HepG2 (cell line): Measurements from ENCODE around the gene ANKRD31. TPM values are rescaled to one million over a fixed set of nuclear protein-coding genes. Genes with fewer than 3 reads are reported as not detected.

Experiments
- ATAC-seq: fragments of 200-7000 bp; cut with Tn5 transposase; 3 replicates; pipeline ENCODE4 v1.9.1; 2020; ENCODE audit warnings: mild to moderate bottlenecking, moderate library complexity
- BruUV-seq: library from RNA; stranded (reverse); fragments of 400-500 nt; replicated peaks from 2 replicates; lab custom pipeline; 2021; lab: Mats Ljungman, UMichigan
- CTCF ChIA-PET: fragments of 300-600 bp; formaldehyde crosslinking; extraction: SDS; loops from one replicate; lab custom pipeline; 2021; ENCODE audit warnings: low total read pairs, inconsistent platforms, low intra/inter-chr PET ratio; lab: Yijun Ruan, JAX
- POLR2A ChIA-PET: fragments of 350-600 bp; sonication (Branson Sonifier 250); formaldehyde crosslinking; loops from one replicate; lab custom pipeline; 2020; ENCODE audit warnings: antibody characterized with exemption, inconsistent platforms; lab: Yijun Ruan, JAX
- DNase-seq: peaks from one replicate; pipeline ENCODE4 v3.0.0-alpha.2; 2015; ENCODE audit warnings: low spot score
- FAIRE-seq: peaks from 3 replicates; lab custom pipeline; 2011; peaks lifted over from hg19 to GRCh38; lab: Jason Lieb, UNC
- H2AFZ ChIP-seq: one replicate; pipeline ENCODE4 v1.6.1; 2011; ENCODE audit warnings: low read length, inconsistent platforms
- H3K27ac ChIP-seq: fragments of 300-600 bp; 3 replicates; pipeline ENCODE4 v1.8.0; 2011; ENCODE audit warnings: mixed run types, mild to moderate bottlenecking, mixed read lengths, low read length, inconsistent platforms; ENCODE audit not compliant: insufficient read depth; ENCODE audit errors: extremely low read length
- H3K27me3 ChIP-seq, 2 experiments: fragments of 200-600 bp in 1 of 2; 2 replicates in 1 of 2; 3 replicates in 1 of 2; pipeline versions ENCODE4 v1.6.0 to v1.8.0; 2011; ENCODE audit warnings: low read length in 2 of 2, mild to moderate bottlenecking in 2 of 2, moderate library complexity in 2 of 2, inconsistent platforms in 1 of 2; ENCODE audit not compliant: insufficient read depth in 2 of 2, control insufficient read depth in 1 of 2
- H3K36me3 ChIP-seq, 2 experiments: fragments of 200-600 bp in 1 of 2; replicated peaks in 1 of 2; 2 replicates in 1 of 2; 3 replicates in 1 of 2; pipeline versions ENCODE4 v1.5.1 to v1.8.0; 2011; ENCODE audit warnings: low read length in 2 of 2, inconsistent platforms in 1 of 2; ENCODE audit not compliant: insufficient read depth in 2 of 2, control insufficient read depth in 1 of 2
- H3K4me1 ChIP-seq: 2 replicates; pipeline ENCODE4 v1.5.1; 2012; ENCODE audit warnings: low read length, inconsistent platforms; ENCODE audit not compliant: insufficient read depth
- H3K4me2 ChIP-seq: 2 replicates; pipeline ENCODE4 v1.6.0; 2011; ENCODE audit warnings: low read depth, low read length, inconsistent platforms
- H3K4me3 ChIP-seq, 3 experiments: fragments of 200-600 bp in 1 of 3; sonication (generic), shearing (Covaris generic) in 1 of 3; replicated peaks in 1 of 3; 2 replicates each; pipeline ENCODE4 v1.5.1; 2011 to 2016; ENCODE audit warnings: low read length in 3 of 3, inconsistent platforms in 2 of 3, low read depth in 2 of 3, mild to moderate bottlenecking in 2 of 3, control low read depth in 1 of 3, mixed read lengths in 1 of 3; ENCODE audit not compliant: insufficient read depth in 1 of 3
- H3K79me2 ChIP-seq: one replicate; pipeline ENCODE4 v1.6.1; 2011; ENCODE audit warnings: low read length, inconsistent platforms; ENCODE audit not compliant: insufficient read depth
- H3K9ac ChIP-seq: 2 replicates; pipeline ENCODE4 v1.6.0; 2011; ENCODE audit warnings: mild to moderate bottlenecking, low read depth, low read length, inconsistent platforms; ENCODE audit not compliant: insufficient read depth
- H3K9me3 ChIP-seq: 2 replicates; pipeline ENCODE4 v1.5.1; 2012; ENCODE audit warnings: mild to moderate bottlenecking, low read length
- H4K20me1 ChIP-seq: 2 replicates; pipeline ENCODE4 v1.6.0; 2011; ENCODE audit warnings: inconsistent platforms, mild to moderate bottlenecking, low read length, moderate library complexity; ENCODE audit not compliant: insufficient read depth
- ATF7 ChIP-seq, 2 experiments: fragments of 450-650 bp in 1 of 2; sonication (generic) in 1 of 2; formaldehyde crosslinking in 1 of 2; IDR thresholded peaks; 2 replicates each; pipeline versions ENCODE4 v1.4.0 to v1.6.1; 2016 to 2020; ENCODE audit warnings: antibody characterized with exemption in 1 of 2, mild to moderate bottlenecking in 1 of 2, missing genetic modification reagents in 1 of 2
- FOXJ3 ChIP-seq: sonication (generic); formaldehyde crosslinking; IDR thresholded peaks from 2 replicates; pipeline ENCODE4 v1.4.0; 2020; ENCODE audit warnings: missing genetic modification reagents, mild to moderate bottlenecking, borderline replicate concordance
- HNF4A ChIP-seq: sonication (generic); formaldehyde crosslinking; IDR thresholded peaks from 2 replicates; pipeline ENCODE4 v1.4.0; 2020; ENCODE audit warnings: missing genetic modification reagents
- HOXA7 ChIP-seq: sonication (generic); formaldehyde crosslinking; IDR thresholded peaks from 2 replicates; pipeline ENCODE4 v1.8.1; 2022; ENCODE audit warnings: mild to moderate bottlenecking, missing genetic modification reagents, moderate library complexity
- JUNB ChIP-seq: sonication (generic); formaldehyde crosslinking; IDR thresholded peaks from 2 replicates; pipeline ENCODE4 v1.8.0; 2022; ENCODE audit warnings: missing genetic modification reagents, mild to moderate bottlenecking, borderline replicate concordance
- MTF1 ChIP-seq: sonication (generic); formaldehyde crosslinking; IDR thresholded peaks from 2 replicates; pipeline ENCODE4 v1.5.0; 2020; ENCODE audit warnings: missing genetic modification reagents
- PRDM10 ChIP-seq: sonication (generic); formaldehyde crosslinking; IDR thresholded peaks from 2 replicates; pipeline ENCODE4 v1.4.0; 2020; ENCODE audit warnings: low read depth, missing genetic modification reagents
- RBAK ChIP-seq: sonication (generic); formaldehyde crosslinking; IDR thresholded peaks from 2 replicates; pipeline ENCODE4 v1.5.1; 2020; ENCODE audit warnings: mild to moderate bottlenecking, missing genetic modification reagents
- ZFAT ChIP-seq: sonication (generic); formaldehyde crosslinking; conservative IDR thresholded peaks from 2 replicates; pipeline ENCODE4 v1.8.1; 2023; ENCODE audit warnings: missing genetic modification reagents, inconsistent platforms
- ZNF512 ChIP-seq: sonication (generic); formaldehyde crosslinking; IDR thresholded peaks from 2 replicates; pipeline ENCODE4 v1.4.0; 2020; ENCODE audit warnings: mild to moderate bottlenecking, missing genetic modification reagents
- ZNF652 ChIP-seq: IDR thresholded peaks from 2 replicates; pipeline ENCODE4 v1.6.1; 2016; ENCODE audit warnings: low read depth, borderline replicate concordance
- ZNF747 ChIP-seq: sonication (generic); formaldehyde crosslinking; IDR thresholded peaks from 2 replicates; pipeline ENCODE4 v1.8.1; 2023; ENCODE audit warnings: missing genetic modification reagents, mild to moderate bottlenecking, borderline replicate concordance
- ZSCAN12 ChIP-seq: sonication (generic); formaldehyde crosslinking; IDR thresholded peaks from 2 replicates; pipeline ENCODE4 v1.9.0; 2021; ENCODE audit warnings: mild to moderate bottlenecking, missing genetic modification reagents
- WGBS: methylation state at CpG from one replicate; pipeline ENCODE4 v1.1.6; 2017; ENCODE audit warnings: low lambda C conversion rate; 5-methylcytosine and 5-hydroxymethylcytosine counted together
- in situ Hi-C: cut with HindIII; loops from 2 replicates; pipeline ENCODE4 v1.10.0; 2017; ENCODE audit warnings: low pct_unique_long_range_greater_than_20kb; ENCODE audit not compliant: extremely low pct_ligation_motif_present
- intact Hi-C: fragments of 100-400 bp; cut with micrococcal nuclease; formaldehyde crosslinking; loops from one replicate; pipeline ENCODE4 v1.10.0; 2022; ENCODE audit not compliant: unreplicated experiment
- polyA plus RNA-seq, 8 experiments: library from polyadenylated mRNA; depleted of rRNA in 3 of 8; stranded (reverse) in 7 of 8; unstranded in 1 of 8; fragments of >200 nt; fragmentation: Illumina TruSeq in 4 of 8; extraction: Trizol in 4 of 8; gene quantifications; 2 replicates each; pipeline versions ENCODE4 v1.2.1 to v1.2.3, GENCODE V29; 2011 to 2016; ENCODE audit warnings: low read depth in 4 of 8, missing spikeins in 1 of 8, mixed read lengths in 1 of 8; ENCODE audit not compliant: insufficient read depth in 1 of 8
- total RNA-seq, 5 experiments: library from RNA; depleted of rRNA; stranded (reverse); fragments of >200 nt; fragmentation: Illumina TruSeq; extraction: Trizol; gene quantifications; 2 replicates each; pipeline ENCODE4 v1.2.3, GENCODE V29; 2016; ENCODE audit warnings: low read depth in 1 of 5
- TF ChIP-seq, protein P1 (sequence below): sonication (generic); formaldehyde crosslinking; IDR thresholded peaks from 2 replicates; pipeline ENCODE4 v1.4.0; 2020; ENCODE audit warnings: missing genetic modification reagents
- TF ChIP-seq, protein P2 (sequence below): sonication (generic); formaldehyde crosslinking; IDR thresholded peaks from 2 replicates; pipeline ENCODE4 v1.8.0; 2022; ENCODE audit warnings: missing genetic modification reagents, mild to moderate bottlenecking, moderate library complexity, borderline replicate concordance

ANKRD31 gene
- total and polyA plus RNA-seq, 2 of the 13 experiments (the other 11 are each of a cell fraction or from before 2014, with no cell fraction given): 0.01 to 0.09 TPM

DNA sequence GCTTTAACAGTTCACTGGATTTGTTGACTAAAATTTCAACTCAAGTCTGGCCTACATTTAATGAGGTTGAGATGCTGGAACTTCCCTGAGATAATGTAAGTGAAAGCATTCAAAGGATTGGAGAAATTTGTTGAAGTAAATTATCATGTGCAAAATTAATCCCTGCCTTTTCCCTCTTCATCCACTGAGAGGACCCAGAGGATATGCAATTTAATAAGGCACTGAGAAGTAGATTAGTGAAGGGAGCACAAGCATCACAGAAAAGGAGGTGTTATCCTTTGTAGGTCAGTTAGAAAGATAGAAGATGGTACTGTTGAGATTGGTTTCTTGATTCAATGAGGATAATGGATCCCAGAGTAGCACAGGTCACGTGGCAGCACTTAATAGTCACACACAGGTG, 42.6 kb upstream of the ANKRD31 start:
- in situ Hi-C loops (no loop called here), intact Hi-C loops (no loop called here)
- Histone ChIP-seq H3K27me3 (no peaks in the 10 kb centered on the region; a peak in 2 of 5 replicates), H3K4me1 (peaks cover 17% of the 10 kb centered on the region; the same call in 1 of the 2 replicates), H4K20me1 (no peaks in the 10 kb centered on the region), H3K4me2 (no peak overlapping the region), H3K27ac (no peak overlapping the region), H3K9me3 (no peaks in the 10 kb centered on the region), H3K4me3 (no peak overlapping the region), H3K36me3 (no peaks in the 10 kb centered on the region), H2AFZ (no peak overlapping the region), H3K9ac (no peak overlapping the region), H3K79me2 (no peaks in the 10 kb centered on the region)
- ATAC-seq: no peak
- ChIA-PET CTCF (no interaction called here), POLR2A (no interaction called here)
- TF ChIP-seq ZNF512 (CRISPR knock-in tag): no peak
- TF ChIP-seq RBAK (CRISPR knock-in tag): no peak
- TF ChIP-seq PRDM10 (CRISPR knock-in tag): no peak
- TF ChIP-seq, protein P1, sequence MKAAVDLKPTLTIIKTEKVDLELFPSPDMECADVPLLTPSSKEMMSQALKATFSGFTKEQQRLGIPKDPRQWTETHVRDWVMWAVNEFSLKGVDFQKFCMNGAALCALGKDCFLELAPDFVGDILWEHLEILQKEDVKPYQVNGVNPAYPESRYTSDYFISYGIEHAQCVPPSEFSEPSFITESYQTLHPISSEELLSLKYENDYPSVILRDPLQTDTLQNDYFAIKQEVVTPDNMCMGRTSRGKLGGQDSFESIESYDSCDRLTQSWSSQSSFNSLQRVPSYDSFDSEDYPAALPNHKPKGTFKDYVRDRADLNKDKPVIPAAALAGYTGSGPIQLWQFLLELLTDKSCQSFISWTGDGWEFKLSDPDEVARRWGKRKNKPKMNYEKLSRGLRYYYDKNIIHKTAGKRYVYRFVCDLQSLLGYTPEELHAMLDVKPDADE (CRISPR knock-in tag): no peak
- TF ChIP-seq MTF1 (CRISPR knock-in tag): no peak
- no peak for TF ChIP-seq HOXA7 (CRISPR knock-in tag)
- TF ChIP-seq JUNB (CRISPR knock-in tag): no peak
- no peak for TF ChIP-seq ZSCAN12 (CRISPR knock-in tag)
- TF ChIP-seq ZNF652 (CRISPR knock-in tag): no peak
- no peak for TF ChIP-seq HNF4A (CRISPR knock-in tag)
- TF ChIP-seq ATF7 (IDR thresholded peaks at IDR 0.05): no peak
- no peak for TF ChIP-seq ATF7 (CRISPR knock-in tag; IDR thresholded peaks at IDR 0.05)
- TF ChIP-seq, protein P2, sequence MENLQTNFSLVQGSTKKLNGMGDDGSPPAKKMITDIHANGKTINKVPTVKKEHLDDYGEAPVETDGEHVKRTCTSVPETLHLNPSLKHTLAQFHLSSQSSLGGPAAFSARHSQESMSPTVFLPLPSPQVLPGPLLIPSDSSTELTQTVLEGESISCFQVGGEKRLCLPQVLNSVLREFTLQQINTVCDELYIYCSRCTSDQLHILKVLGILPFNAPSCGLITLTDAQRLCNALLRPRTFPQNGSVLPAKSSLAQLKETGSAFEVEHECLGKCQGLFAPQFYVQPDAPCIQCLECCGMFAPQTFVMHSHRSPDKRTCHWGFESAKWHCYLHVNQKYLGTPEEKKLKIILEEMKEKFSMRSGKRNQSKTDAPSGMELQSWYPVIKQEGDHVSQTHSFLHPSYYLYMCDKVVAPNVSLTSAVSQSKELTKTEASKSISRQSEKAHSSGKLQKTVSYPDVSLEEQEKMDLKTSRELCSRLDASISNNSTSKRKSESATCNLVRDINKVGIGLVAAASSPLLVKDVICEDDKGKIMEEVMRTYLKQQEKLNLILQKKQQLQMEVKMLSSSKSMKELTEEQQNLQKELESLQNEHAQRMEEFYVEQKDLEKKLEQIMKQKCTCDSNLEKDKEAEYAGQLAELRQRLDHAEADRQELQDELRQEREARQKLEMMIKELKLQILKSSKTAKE (CRISPR knock-in tag): no peak
- no peak for TF ChIP-seq ZFAT
- no peak for TF ChIP-seq FOXJ3 (CRISPR knock-in tag)
- no peak for TF ChIP-seq ZNF747 (CRISPR knock-in tag)
- WGBS: 38% methylated on average over 1 of the region's 1 CpG
- DNase-seq: no peak
- FAIRE-seq: no peak
- BruUV-seq: no TSS peak
